A549 (cell line): ENCODE results near the gene NTM.

Experiments
- CEBPB ChIP-seq, 2 experiments: fragments of >200 bp in 1 of 2; sonication (Bioruptor Twin) in 1 of 2; formaldehyde crosslinking in 1 of 2; IDR thresholded peaks; 2 replicates each; pipeline ENCODE4 v1.6.1; 2012 to 2016
- FOSB ChIP-seq: fragments of 250-450 bp; sonication (Bioruptor Pico); IDR thresholded peaks from 2 replicates; pipeline ENCODE4 v1.5.0; 2020; ENCODE audit warnings: mild to moderate bottlenecking, moderate library complexity
- JUNB ChIP-seq: fragments of >200 bp; sonication (Bioruptor Twin); formaldehyde crosslinking; IDR thresholded peaks from 2 replicates; pipeline ENCODE4 v1.6.1; 2016
- MAFK ChIP-seq: fragments of 450-650 bp; IDR thresholded peaks from 2 replicates; pipeline ENCODE4 v1.6.1; 2014; ENCODE audit not compliant: partially characterized antibody
- RAD21 ChIP-seq, 2 experiments: fragments of >200 bp in 1 of 2; sonication (Bioruptor Twin) in 1 of 2; formaldehyde crosslinking in 1 of 2; IDR thresholded peaks in 1 of 2; conservative IDR thresholded peaks in 1 of 2; 2 replicates in 1 of 2; 3 replicates in 1 of 2; pipeline ENCODE4 v1.6.1; 2012 to 2018; ENCODE audit warnings: inconsistent platforms in 1 of 2
- TF ChIP-seq, protein P1 (sequence below): fragments of >200 bp; sonication (Bioruptor Twin); formaldehyde crosslinking; IDR thresholded peaks from 3 replicates; pipeline ENCODE4 v1.5.1; 2016
- TF ChIP-seq, protein P2 (sequence below): IDR thresholded peaks from 2 replicates; pipeline ENCODE4 v1.6.1; 2012

DNA sequence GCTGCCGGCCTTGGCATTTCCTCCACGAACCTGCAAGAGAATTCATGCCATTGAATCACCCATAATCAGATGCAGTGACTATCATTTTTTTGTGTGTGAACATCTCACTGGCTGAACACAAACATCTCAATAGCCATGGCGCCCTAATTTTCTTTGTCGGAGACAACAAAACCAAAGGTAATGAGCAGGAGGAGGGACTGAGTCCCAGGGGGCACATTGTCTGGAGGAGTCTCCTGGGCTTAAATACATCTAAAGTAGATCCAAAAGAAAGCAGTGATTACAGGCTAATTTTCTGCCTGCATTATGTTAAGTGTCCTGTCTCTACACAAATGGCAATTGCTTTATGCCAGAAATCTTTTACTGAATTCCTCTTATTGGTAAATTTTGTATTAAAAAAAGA, 113.5 kb downstream of the NTM start:
- TF ChIP-seq MAFK (no peak), FOSB (CRISPR knock-in tag) (no peak), JUNB (no peak), RAD21 (conservative IDR thresholded peaks at IDR 0.05 in 1 of 2, IDR thresholded peaks at IDR 0.05 in 1 of 2) (no peak), CEBPB (IDR thresholded peaks at IDR 0.05) (no peak)
- TF ChIP-seq, protein P1, sequence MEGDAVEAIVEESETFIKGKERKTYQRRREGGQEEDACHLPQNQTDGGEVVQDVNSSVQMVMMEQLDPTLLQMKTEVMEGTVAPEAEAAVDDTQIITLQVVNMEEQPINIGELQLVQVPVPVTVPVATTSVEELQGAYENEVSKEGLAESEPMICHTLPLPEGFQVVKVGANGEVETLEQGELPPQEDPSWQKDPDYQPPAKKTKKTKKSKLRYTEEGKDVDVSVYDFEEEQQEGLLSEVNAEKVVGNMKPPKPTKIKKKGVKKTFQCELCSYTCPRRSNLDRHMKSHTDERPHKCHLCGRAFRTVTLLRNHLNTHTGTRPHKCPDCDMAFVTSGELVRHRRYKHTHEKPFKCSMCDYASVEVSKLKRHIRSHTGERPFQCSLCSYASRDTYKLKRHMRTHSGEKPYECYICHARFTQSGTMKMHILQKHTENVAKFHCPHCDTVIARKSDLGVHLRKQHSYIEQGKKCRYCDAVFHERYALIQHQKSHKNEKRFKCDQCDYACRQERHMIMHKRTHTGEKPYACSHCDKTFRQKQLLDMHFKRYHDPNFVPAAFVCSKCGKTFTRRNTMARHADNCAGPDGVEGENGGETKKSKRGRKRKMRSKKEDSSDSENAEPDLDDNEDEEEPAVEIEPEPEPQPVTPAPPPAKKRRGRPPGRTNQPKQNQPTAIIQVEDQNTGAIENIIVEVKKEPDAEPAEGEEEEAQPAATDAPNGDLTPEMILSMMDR, result no peak
- TF ChIP-seq, protein P2, sequence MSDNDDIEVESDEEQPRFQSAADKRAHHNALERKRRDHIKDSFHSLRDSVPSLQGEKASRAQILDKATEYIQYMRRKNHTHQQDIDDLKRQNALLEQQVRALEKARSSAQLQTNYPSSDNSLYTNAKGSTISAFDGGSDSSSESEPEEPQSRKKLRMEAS, result no peak
